K562 treated with DMSO at 1 percent for 24 hours (cell line): ENCODE data around the gene KRTAP5-7. TPM values are rescaled to one million over a fixed set of nuclear protein-coding genes. Genes with fewer than 3 reads are reported as not detected.

Experiments used
- total RNA-seq: library from RNA; unstranded; fragments of 300-600 nt; gene quantifications from 2 replicates; pipeline ENCODE4 v1.2.3, GENCODE V29; 2022; ENCODE audit warnings: low read depth; ENCODE audit not compliant: insufficient read depth

KRTAP5-7 gene
- not detected in 2 replicates for total RNA-seq

DNA sequence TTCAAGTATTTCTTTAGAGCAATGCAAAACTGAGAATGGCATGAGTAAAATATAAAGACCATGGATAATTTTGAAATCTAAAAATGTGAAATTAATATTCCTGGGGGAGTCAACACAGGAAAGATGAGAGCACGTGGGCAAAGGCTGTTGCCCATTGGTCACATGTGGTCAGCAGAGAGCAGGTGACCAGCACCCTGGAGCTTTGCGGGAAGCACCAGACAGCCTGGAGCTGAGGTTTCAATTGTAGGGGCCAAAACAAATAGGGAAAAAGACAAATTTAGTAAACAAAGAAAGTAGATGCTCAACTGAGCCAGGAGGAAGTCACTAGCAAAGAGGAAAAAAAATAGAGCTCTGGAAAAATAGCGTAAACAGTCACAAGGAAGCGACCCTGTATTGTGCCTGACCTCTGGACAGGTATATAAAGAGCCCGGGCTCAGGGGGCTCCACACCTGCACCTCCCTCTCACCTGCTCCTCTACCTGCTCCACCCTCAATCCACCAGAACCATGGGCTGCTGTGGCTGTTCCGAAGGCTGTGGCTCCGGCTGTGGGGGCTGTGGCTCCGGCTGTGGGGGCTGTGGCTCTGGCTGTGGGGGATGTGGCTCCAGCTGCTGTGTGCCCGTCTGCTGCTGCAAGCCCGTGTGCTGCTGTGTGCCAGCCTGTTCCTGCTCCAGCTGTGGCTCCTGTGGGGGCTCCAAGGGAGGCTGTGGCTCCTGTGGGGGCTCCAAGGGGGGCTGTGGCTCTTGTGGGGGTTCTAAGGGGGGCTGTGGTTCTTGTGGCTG lies at the start of gene KRTAP5-7:
Gene KRTAP5-7, plus strand, starts transcription at position 472 of the 780 bp plus-strand sequence. Its CDS starts 34 bp downstream, at position 506.

GRCh38 chr11:71537977-71538665 lies 11.1 kb downstream of the KRTAP5-7 start, which contains the start of gene KRTAP5-8:
Gene KRTAP5-8, plus strand, starts transcription at chr11:71538025. Its CDS starts 31 bp downstream, at chr11:71538056.

GRCh38 chr11:71548120-71548519 lies 21.1 kb downstream of the KRTAP5-7 start, which contains the start of gene KRTAP5-9:
Gene KRTAP5-9, plus strand, starts transcription at chr11:71548420. Its CDS starts 238 bp downstream, at chr11:71548658.

DNA sequence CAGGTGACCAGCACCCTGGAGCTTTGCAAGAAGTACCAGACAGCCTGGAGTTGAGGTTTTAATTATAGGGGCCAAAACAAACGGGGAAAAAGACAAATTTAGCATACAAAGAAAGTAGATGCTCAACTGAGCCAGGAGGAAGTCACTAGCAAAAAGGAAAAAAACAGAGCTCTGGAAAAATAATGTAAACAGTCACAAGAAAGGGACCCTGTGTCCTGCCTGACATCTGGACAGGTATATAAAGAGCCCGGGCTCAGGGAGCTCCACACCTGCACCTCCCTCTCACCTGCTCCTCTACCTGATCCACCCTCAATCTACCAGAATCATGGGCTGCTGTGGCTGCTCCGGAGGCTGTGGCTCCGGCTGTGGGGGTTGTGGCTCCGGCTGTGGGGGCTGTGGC lies 38.2 kb downstream of the KRTAP5-7 start, which contains the start of gene KRTAP5-10:
Gene KRTAP5-10, plus strand, starts transcription at position 301 of the 400 bp plus-strand sequence. Its CDS starts 25 bp downstream, at position 326.

Other genes with a start within 250 kb of the KRTAP5-7 start
- gene DHCR7, start 78.9 kb upstream of the KRTAP5-7 start, total RNA-seq, result 88.1 and 91.2 TPM in 2 replicates
- gene NADSYN1, start 74.1 kb upstream of the KRTAP5-7 start, total RNA-seq, result 63.1 and 75.3 TPM in 2 replicates
- not detected in 2 replicates for gene KRTAP5-8, start 10.8 kb downstream of the KRTAP5-7 start, total RNA-seq
- gene KRTAP5-9, start 21.2 kb downstream of the KRTAP5-7 start, total RNA-seq, result 0.28 TPM in 1 of 2 replicates, not detected in the other
- gene KRTAP5-10, start 38.3 kb downstream of the KRTAP5-7 start, total RNA-seq, result not detected in 2 replicates
- gene KRTAP5-11, start 55.6 kb downstream of the KRTAP5-7 start, total RNA-seq, result not detected in 2 replicates